Aorta (tissue), 5 donors: ENCODE measurements around the gene PRKN. TPM values are rescaled to one million over a fixed set of nuclear protein-coding genes. Genes with fewer than 3 reads are reported as not detected.

Experiments
- ATAC-seq: fragments of 200-7000 bp; cut with Tn5 transposase; one replicate; pipeline ENCODE4 v1.9.1; 2022; ENCODE audit warnings: moderate library complexity; ENCODE audit not compliant: low FRiP score
- DNase-seq, 2 donors: peaks; one replicate each; pipeline ENCODE4 v3.0.0-alpha.2; 2020
- H3K27ac ChIP-seq, 2 donors: one replicate each; pipeline ENCODE4 v1.5.1; 2013; ENCODE audit warnings: low read length in 2 of 2, mild to moderate bottlenecking in 2 of 2, moderate library complexity in 2 of 2, control low read depth in 1 of 2, inconsistent platforms in 1 of 2, low read depth in 1 of 2
- H3K27me3 ChIP-seq, 2 donors: one replicate each; pipeline ENCODE4 v1.6.1; 2013; ENCODE audit warnings: control low read depth in 1 of 2, low read length in 1 of 2, mild to moderate bottlenecking in 1 of 2, moderate library complexity in 1 of 2; ENCODE audit not compliant: insufficient read depth in 2 of 2, control insufficient read depth in 1 of 2
- H3K36me3 ChIP-seq, 2 donors: one replicate each; pipeline ENCODE4 v1.6.1; 2013; ENCODE audit warnings: control low read depth in 1 of 2, low read length in 1 of 2, mild to moderate bottlenecking in 1 of 2; ENCODE audit not compliant: insufficient read depth in 2 of 2, control insufficient read depth in 1 of 2
- H3K4me1 ChIP-seq, 2 donors: one replicate each; pipeline ENCODE4 v1.6.1; 2013; ENCODE audit warnings: low read length in 2 of 2, control low read depth in 1 of 2, mild to moderate bottlenecking in 1 of 2, moderate library complexity in 1 of 2; ENCODE audit not compliant: insufficient read depth in 2 of 2, control insufficient read depth in 1 of 2
- H3K4me3 ChIP-seq, 2 donors: one replicate each; pipeline ENCODE4 v1.5.1; 2013; ENCODE audit warnings: low read length in 2 of 2, control low read depth in 1 of 2, mild to moderate bottlenecking in 1 of 2
- H3K9me3 ChIP-seq: one replicate; pipeline ENCODE4 v1.6.1; 2013; ENCODE audit warnings: mild to moderate bottlenecking, low read length; ENCODE audit not compliant: control insufficient read depth
- WGBS, 2 donors: extraction: QIAGEN DNeasy Blood & Tissue Kit; methylation state at CpG; one replicate each; pipeline ENCODE4 v1.1.7; 2013; 5-methylcytosine and 5-hydroxymethylcytosine counted together
- intact Hi-C, 2 donors: fragments of 100-400 bp; cut with DNase I; formaldehyde crosslinking; loops; one replicate each; pipeline versions ENCODE4 v1.14.2 to v1.15.0; 2022
- polyA plus RNA-seq, 2 donors: library from polyadenylated mRNA; stranded (reverse); fragments of 200-250 nt; gene quantifications; one replicate each; pipeline ENCODE4 v1.2.3, GENCODE V29; 2013
- total RNA-seq, 2 donors: library from RNA; stranded (reverse); fragmentation: NEBNext Ultra II Directional; extraction: Animal tissue kit (Norgen Biotek cat#: 25700); gene quantifications; one replicate each; pipeline ENCODE4 v1.2.1, GENCODE V29; 2021
- donor health status: healthy with polysubstance abuse.
- donor health status: Bipolar disorder and iron deficiency.
- donor health status: DM: no; HTN: no; CAD: no.
- donor health status: DM: no; HTN: no; CAD: no.
- donor health status: DM: yes; HTN: yes; CAD: no.

Gene PRKN
- total and polyA plus RNA-seq, 4 donors: 1.0 to 17.3 (median 5.7) TPM

GRCh38 chr6:161624111-161624510, 1103.5 kb downstream of the PRKN start:
- DNase-seq (no peak), ATAC-seq (no peak)
- intact Hi-C loops: no loop called here
- 85 to 86% methylated on average over 4 of the region's 4 CpGs for WGBS, 2 donors
- Histone ChIP-seq H3K27ac (no peak overlapping the region), H3K27me3 (no peaks in the 10 kb centered on the region), H3K36me3 (no peaks in the 10 kb centered on the region), H3K9me3 (no peaks in the 10 kb centered on the region), H3K4me1 (no peaks in the 10 kb centered on the region), H3K4me3 (no peak overlapping the region)

GRCh38 chr6:161622779-161623178, 1104.8 kb downstream of the PRKN start:
- Histone ChIP-seq H3K27ac (no peak overlapping the region), H3K9me3 (no peaks in the 10 kb centered on the region), H3K4me1 (no peaks in the 10 kb centered on the region), H3K27me3 (no peaks in the 10 kb centered on the region), H3K36me3 (no peaks in the 10 kb centered on the region), H3K4me3 (no peak overlapping the region)
- ATAC-seq (no peak), DNase-seq (no peak)
- 24 to 25% methylated on average over 3 of the region's 3 CpGs for WGBS, 2 donors
- intact Hi-C loops: no loop called here

GRCh38 chr6:161618831-161619454, 1108.6 kb downstream of the PRKN start:
- 64 to 65% methylated on average over 8 of the region's 8 CpGs for WGBS, 2 donors
- Histone ChIP-seq H3K27me3 (no peaks in the 10 kb centered on the region), H3K4me3 (no peak overlapping the region), H3K36me3 (no peaks in the 10 kb centered on the region), H3K4me1 (no peaks in the 10 kb centered on the region), H3K27ac (no peak overlapping the region), H3K9me3 (no peaks in the 10 kb centered on the region)
- ATAC-seq (no peak), DNase-seq (no peak)
- intact Hi-C loops: no loop called here

GRCh38 chr6:161613711-161614110, 1113.9 kb downstream of the PRKN start:
- H3K9me3 ChIP-seq: peaks cover 1% of the 10 kb centered on the region
- H3K4me1 ChIP-seq: no peaks in the 10 kb centered on the region
- no peaks in the 10 kb centered on the region for H3K36me3 ChIP-seq
- no peak overlapping the region for H3K4me3 ChIP-seq
- H3K27ac ChIP-seq: no peak overlapping the region
- H3K27me3 ChIP-seq: no peaks in the 10 kb centered on the region
- ATAC-seq (no peak), DNase-seq (no peak)
- WGBS, 2 donors: 79 to 90% methylated on average over 2 of the region's 2 CpGs
- intact Hi-C loops: no loop called here

GRCh38 chr6:161608771-161609170, 1118.8 kb downstream of the PRKN start:
- Histone ChIP-seq H3K9me3 (peaks cover 3% of the 10 kb centered on the region), H3K27ac (no peak overlapping the region), H3K27me3 (no peaks in the 10 kb centered on the region), H3K4me1 (no peaks in the 10 kb centered on the region), H3K4me3 (no peak overlapping the region), H3K36me3 (no peaks in the 10 kb centered on the region)
- ATAC-seq (no peak), DNase-seq (no peak)
- intact Hi-C loops: no loop called here
- 95% methylated on average over 3 of the region's 3 CpGs for WGBS, 2 donors

GRCh38 chr6:161607696-161608297, 1119.8 kb downstream of the PRKN start:
- WGBS, 2 donors: 91 to 93% methylated on average over 6 of the region's 6 CpGs
- Histone ChIP-seq H3K4me1 (no peaks in the 10 kb centered on the region), H3K36me3 (no peaks in the 10 kb centered on the region), H3K27ac (no peak overlapping the region), H3K27me3 (no peaks in the 10 kb centered on the region), H3K4me3 (no peak overlapping the region), H3K9me3 (peaks cover 3% of the 10 kb centered on the region)
- intact Hi-C loops: no loop called here
- ATAC-seq: no peak
- no peak for DNase-seq

GRCh38 chr6:161602359-161602758, 1125.2 kb downstream of the PRKN start:
- H3K27ac ChIP-seq: no peak overlapping the region
- no peaks in the 10 kb centered on the region for H3K36me3 ChIP-seq
- ATAC-seq (no peak), DNase-seq (no peak)
- no peaks in the 10 kb centered on the region for H3K4me1 ChIP-seq
- peaks cover 2% of the 10 kb centered on the region for H3K9me3 ChIP-seq
- 80 to 81% methylated on average over 1 of the region's 1 CpG for WGBS, 2 donors
- no peaks in the 10 kb centered on the region for H3K27me3 ChIP-seq
- intact Hi-C loops: no loop called here
- H3K4me3 ChIP-seq: no peak overlapping the region

GRCh38 chr6:161598896-161599295, 1128.7 kb downstream of the PRKN start:
- no peak for ATAC-seq
- intact Hi-C loops: no loop called here

GRCh38 chr6:161596807-161597520, 1130.6 kb downstream of the PRKN start:
- H3K36me3 ChIP-seq: no peaks in the 10 kb centered on the region
- no peaks in the 10 kb centered on the region for H3K27me3 ChIP-seq
- ATAC-seq (no peak), DNase-seq (no peak)
- H3K9me3 ChIP-seq: peaks cover 2% of the 10 kb centered on the region
- no peaks in the 10 kb centered on the region for H3K4me1 ChIP-seq
- intact Hi-C loops: no loop called here
- no peak overlapping the region for H3K4me3 ChIP-seq
- H3K27ac ChIP-seq: no peak overlapping the region
- WGBS, 2 donors: 82 to 83% methylated on average over 7 of the region's 7 CpGs

More at GRCh38 chr6:161598896-161599295, 1128.7 kb downstream of the PRKN start:
- no peaks in the 10 kb centered on the region for H3K27me3 ChIP-seq
- no peak overlapping the region for H3K27ac ChIP-seq
- H3K9me3 ChIP-seq: peaks cover 2% of the 10 kb centered on the region
- DNase-seq: no peak
- H3K4me1 ChIP-seq: no peaks in the 10 kb centered on the region
- no peaks in the 10 kb centered on the region for H3K36me3 ChIP-seq
- no peak overlapping the region for H3K4me3 ChIP-seq
- 94 to 98% methylated on average over 2 of the region's 2 CpGs for WGBS, 2 donors
